ENCODE measurements around the gene ZNF423. TPM values are rescaled to one million over a fixed set of nuclear protein-coding genes. Genes with fewer than 3 reads are reported as not detected.

Gene ZNF423
- total and polyA plus RNA-seq, 9 of the 15 experiments (the other 6 are each of a cell fraction or from before 2014, with no cell fraction given) = not detected

DNA sequence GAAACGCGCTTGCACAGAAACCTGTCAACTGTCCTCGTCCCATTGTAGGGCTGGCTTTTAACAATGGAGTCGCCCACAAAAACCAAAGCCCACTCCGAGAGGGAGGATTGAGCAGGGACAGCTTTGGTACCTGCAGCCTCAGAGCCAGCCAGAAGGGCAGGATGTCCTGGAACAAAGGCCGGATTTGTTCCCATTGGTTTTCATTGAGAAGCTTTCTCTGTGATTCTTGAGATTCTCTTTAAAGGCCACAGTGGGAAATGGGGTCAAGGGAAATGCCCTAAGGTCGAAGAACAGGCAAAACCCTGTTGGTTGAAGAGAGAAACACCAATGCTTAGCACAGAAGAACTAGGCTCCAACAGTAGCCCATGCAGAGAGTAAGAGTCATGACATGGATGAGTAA lies 416.9 kb downstream of the ZNF423 start:
- TF ChIP-seq XRCC5 (IDR thresholded peaks at IDR 0.05; ENCODE audit: low read depth, low read length) (no peak), SIN3B (IDR thresholded peaks at IDR 0.05; ENCODE audit: low read depth) (no peak), MTA3 (IDR thresholded peaks at IDR 0.05; ENCODE audit: borderline replicate concordance) (no peak), JUN (IDR thresholded peaks at IDR 0.05; ENCODE audit: borderline replicate concordance, low read depth, low read length) (no peak), JUN (CRISPR knock-in tag; IDR thresholded peaks at IDR 0.05; ENCODE audit: borderline replicate concordance) (no peak), MTF1 (CRISPR knock-in tag; IDR thresholded peaks at IDR 0.05; ENCODE audit: borderline replicate concordance) (no peak), MTA1 (IDR thresholded peaks at IDR 0.05; ENCODE audit: borderline replicate concordance) (no peak), MAFG (tag; conservative IDR thresholded peaks at IDR 0.05) (no peak), BCL6 (CRISPR knock-in tag; IDR thresholded peaks at IDR 0.05) (no peak), ZNF77 (CRISPR knock-in tag; IDR thresholded peaks at IDR 0.05) (no peak), MCM3 (IDR thresholded peaks at IDR 0.05) (no peak), POLR2AphosphoS2 (IDR thresholded peaks at IDR 0.05; ENCODE audit: low read length) (no peak), ZNF311 (CRISPR knock-in tag; IDR thresholded peaks at IDR 0.05) (no peak)
- TF ChIP-seq, protein P1, sequence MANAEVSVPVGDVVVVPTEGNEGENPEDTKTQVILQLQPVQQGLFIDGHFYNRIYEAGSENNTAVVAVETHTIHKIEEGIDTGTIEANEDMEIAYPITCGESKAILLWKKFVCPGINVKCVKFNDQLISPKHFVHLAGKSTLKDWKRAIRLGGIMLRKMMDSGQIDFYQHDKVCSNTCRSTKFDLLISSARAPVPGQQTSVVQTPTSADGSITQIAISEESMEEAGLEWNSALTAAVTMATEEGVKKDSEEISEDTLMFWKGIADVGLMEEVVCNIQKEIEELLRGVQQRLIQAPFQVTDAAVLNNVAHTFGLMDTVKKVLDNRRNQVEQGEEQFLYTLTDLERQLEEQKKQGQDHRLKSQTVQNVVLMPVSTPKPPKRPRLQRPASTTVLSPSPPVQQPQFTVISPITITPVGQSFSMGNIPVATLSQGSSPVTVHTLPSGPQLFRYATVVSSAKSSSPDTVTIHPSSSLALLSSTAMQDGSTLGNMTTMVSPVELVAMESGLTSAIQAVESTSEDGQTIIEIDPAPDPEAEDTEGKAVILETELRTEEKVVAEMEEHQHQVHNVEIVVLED (CRISPR knock-in tag; IDR thresholded peaks at IDR 0.05) = no peak
- TF ChIP-seq, protein P2, sequence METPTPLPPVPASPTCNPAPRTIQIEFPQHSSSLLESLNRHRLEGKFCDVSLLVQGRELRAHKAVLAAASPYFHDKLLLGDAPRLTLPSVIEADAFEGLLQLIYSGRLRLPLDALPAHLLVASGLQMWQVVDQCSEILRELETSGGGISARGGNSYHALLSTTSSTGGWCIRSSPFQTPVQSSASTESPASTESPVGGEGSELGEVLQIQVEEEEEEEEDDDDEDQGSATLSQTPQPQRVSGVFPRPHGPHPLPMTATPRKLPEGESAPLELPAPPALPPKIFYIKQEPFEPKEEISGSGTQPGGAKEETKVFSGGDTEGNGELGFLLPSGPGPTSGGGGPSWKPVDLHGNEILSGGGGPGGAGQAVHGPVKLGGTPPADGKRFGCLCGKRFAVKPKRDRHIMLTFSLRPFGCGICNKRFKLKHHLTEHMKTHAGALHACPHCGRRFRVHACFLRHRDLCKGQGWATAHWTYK (CRISPR knock-in tag; IDR thresholded peaks at IDR 0.05) = no peak
- TF ChIP-seq, protein P3, sequence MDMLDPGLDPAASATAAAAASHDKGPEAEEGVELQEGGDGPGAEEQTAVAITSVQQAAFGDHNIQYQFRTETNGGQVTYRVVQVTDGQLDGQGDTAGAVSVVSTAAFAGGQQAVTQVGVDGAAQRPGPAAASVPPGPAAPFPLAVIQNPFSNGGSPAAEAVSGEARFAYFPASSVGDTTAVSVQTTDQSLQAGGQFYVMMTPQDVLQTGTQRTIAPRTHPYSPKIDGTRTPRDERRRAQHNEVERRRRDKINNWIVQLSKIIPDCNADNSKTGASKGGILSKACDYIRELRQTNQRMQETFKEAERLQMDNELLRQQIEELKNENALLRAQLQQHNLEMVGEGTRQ (CRISPR knock-in tag; IDR thresholded peaks at IDR 0.05) = no peak
- TF ChIP-seq, protein P4, sequence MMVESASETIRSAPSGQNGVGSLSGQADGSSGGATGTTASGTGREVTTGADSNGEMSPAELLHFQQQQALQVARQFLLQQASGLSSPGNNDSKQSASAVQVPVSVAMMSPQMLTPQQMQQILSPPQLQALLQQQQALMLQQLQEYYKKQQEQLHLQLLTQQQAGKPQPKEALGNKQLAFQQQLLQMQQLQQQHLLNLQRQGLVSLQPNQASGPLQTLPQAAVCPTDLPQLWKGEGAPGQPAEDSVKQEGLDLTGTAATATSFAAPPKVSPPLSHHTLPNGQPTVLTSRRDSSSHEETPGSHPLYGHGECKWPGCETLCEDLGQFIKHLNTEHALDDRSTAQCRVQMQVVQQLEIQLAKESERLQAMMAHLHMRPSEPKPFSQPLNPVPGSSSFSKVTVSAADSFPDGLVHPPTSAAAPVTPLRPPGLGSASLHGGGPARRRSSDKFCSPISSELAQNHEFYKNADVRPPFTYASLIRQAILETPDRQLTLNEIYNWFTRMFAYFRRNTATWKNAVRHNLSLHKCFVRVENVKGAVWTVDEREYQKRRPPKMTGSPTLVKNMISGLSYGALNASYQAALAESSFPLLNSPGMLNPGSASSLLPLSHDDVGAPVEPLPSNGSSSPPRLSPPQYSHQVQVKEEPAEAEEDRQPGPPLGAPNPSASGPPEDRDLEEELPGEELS (CRISPR knock-in tag; IDR thresholded peaks at IDR 0.05; ENCODE audit: borderline replicate concordance) = no peak
- TF ChIP-seq, protein P5, sequence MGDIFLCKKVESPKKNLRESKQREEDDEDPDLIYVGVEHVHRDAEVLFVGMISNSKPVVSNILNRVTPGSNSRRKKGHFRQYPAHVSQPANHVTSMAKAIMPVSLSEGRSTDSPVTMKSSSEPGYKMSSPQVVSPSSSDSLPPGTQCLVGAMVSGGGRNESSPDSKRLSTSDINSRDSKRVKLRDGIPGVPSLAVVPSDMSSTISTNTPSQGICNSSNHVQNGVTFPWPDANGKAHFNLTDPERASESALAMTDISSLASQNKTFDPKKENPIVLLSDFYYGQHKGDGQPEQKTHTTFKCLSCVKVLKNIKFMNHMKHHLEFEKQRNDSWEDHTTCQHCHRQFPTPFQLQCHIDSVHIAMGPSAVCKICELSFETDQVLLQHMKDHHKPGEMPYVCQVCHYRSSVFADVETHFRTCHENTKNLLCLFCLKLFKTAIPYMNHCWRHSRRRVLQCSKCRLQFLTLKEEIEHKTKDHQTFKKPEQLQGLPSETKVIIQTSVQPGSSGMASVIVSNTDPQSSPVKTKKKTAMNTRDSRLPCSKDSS (IDR thresholded peaks at IDR 0.05; ENCODE audit: low read depth, partially characterized antibody) = no peak
- BruUV-seq (replicated peaks) = no TSS peak
- Histone ChIP-seq H3K4me1 (replicated peaks in 1 of 2; ENCODE audit: control insufficient read depth in 2 of 2, insufficient read depth in 2 of 2, low read length in 2 of 2) (no peaks in the 10 kb centered on the region), H2AFZ (ENCODE audit: low read depth, low read length) (no peak overlapping the region), H3K36me3 (ENCODE audit: control insufficient read depth, insufficient read depth, low read length) (no peaks in the 10 kb centered on the region), H3K9me1 (ENCODE audit: control insufficient read depth, insufficient read depth, low read length) (no peaks in the 10 kb centered on the region), H3K4me3 (no peak overlapping the region), H3K79me2 (ENCODE audit: control insufficient read depth, insufficient read depth, low read length) (no peaks in the 10 kb centered on the region), H3K27me3 (ENCODE audit: control insufficient read depth in 2 of 2, insufficient read depth in 2 of 2, low read length in 2 of 2) (peaks cover 19 to 44% of the 10 kb centered on the region in 2 experiments; a peak in 4 of 5 replicates), H3K9ac (ENCODE audit: insufficient read depth in 1 of 2, low read depth in 2 of 2, low read length in 2 of 2) (no peak overlapping the region), H4K20me1 (replicated peaks; ENCODE audit: control insufficient read depth, insufficient read depth, low read length) (peaks cover 5% of the 10 kb centered on the region), H3K9me3 (replicated peaks; ENCODE audit: control insufficient read depth, insufficient read depth, low read depth, low read length) (no peaks in the 10 kb centered on the region), H3K27ac (ENCODE audit: extremely low read depth, low read depth, low read length) (no peak overlapping the region), H3K4me2 (ENCODE audit: insufficient read depth, low read length) (no peak overlapping the region)
- WGBS (ENCODE audit: insufficient coverage, low coverage, missing lambda C conversion rate) = 0% methylated on average over 7 of the region's 7 CpGs
- intact Hi-C loops (cut with micrococcal nuclease) = no loop called here
- FAIRE-seq (no peak), DNase-seq (ENCODE audit: extremely low read depth in 1 of 4, low spot score in 3 of 4) (no peak), ATAC-seq (no peak)
- in situ Hi-C loops (cut with MboI) = no loop called here
- ChIA-PET POLR2A (interaction anchor here (0.7 kb wide), 1 partner anchor 523 kb away, joined by 3 read pairs; no protein-coding TSS in a partner anchor), CTCF (ENCODE audit: low intra/inter-chr PET ratio) (no interaction called here)
